ENCODE results near the gene HOXA1. TPM values are rescaled to one million over a fixed set of nuclear protein-coding genes. Genes with fewer than 3 reads are reported as not detected.
A peak's percentile ranks its signal among the peaks of the same experiment; 100 is the strongest.

HOXA1 gene
- total RNA-seq, 1 donor from 2014 or later = 0.77 TPM

DNA sequence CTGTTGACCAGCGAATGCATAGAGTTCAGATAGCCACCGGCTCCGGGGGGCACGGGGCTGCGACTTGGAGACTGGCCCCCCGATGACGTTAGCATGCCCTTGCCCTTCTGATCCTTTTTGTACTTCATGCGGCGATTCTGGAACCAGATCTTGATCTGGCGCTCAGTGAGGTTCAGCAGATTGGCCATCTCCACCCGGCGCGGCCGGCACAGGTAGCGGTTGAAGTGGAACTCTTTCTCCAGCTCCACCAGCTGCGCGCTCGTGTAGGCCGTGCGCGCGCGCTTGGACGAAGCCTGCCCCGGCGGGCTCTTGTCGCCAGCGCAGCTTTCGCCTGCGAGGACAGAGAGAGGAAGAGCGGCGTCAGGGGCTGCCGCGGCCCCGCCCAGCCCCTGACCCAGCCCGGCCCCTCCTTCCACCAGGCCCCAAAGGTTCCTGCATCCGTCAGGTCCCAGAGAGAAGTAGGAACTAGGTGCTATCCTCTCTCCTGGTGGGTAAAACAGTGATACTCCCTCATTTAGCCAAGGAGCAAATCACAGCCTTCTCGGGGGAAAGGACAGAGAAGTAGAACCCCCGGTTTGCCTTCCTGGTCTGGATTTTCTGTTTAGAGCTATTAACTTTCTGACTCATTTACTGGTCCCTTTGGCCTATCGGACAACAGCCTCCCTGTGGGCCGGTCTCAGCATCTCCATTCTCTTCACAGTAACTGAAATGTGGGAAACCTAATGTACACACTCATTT is 12.8 kb upstream of the HOXA1 start:
- intact Hi-C loops (cut with DNase I) = no loop called here
- peak overlapping the region; percentile 49 for H3K4me3 ChIP-seq
- H3K27me3 ChIP-seq (ENCODE audit: low read depth) = peaks cover 34% of the 10 kb centered on the region
- DNase-seq (peak; percentile 54), ATAC-seq (peak; percentile 51 to 73)
- H3K9me3 ChIP-seq = no peaks in the 10 kb centered on the region
- peaks cover 58% of the 10 kb centered on the region for H3K4me1 ChIP-seq
- H3K36me3 ChIP-seq = no peaks in the 10 kb centered on the region
- TF ChIP-seq, protein P1, sequence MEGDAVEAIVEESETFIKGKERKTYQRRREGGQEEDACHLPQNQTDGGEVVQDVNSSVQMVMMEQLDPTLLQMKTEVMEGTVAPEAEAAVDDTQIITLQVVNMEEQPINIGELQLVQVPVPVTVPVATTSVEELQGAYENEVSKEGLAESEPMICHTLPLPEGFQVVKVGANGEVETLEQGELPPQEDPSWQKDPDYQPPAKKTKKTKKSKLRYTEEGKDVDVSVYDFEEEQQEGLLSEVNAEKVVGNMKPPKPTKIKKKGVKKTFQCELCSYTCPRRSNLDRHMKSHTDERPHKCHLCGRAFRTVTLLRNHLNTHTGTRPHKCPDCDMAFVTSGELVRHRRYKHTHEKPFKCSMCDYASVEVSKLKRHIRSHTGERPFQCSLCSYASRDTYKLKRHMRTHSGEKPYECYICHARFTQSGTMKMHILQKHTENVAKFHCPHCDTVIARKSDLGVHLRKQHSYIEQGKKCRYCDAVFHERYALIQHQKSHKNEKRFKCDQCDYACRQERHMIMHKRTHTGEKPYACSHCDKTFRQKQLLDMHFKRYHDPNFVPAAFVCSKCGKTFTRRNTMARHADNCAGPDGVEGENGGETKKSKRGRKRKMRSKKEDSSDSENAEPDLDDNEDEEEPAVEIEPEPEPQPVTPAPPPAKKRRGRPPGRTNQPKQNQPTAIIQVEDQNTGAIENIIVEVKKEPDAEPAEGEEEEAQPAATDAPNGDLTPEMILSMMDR (IDR thresholded peaks at IDR 0.05) = peak; percentile 16
- H3K27ac ChIP-seq = peak overlapping the region; percentile 94

DNA sequence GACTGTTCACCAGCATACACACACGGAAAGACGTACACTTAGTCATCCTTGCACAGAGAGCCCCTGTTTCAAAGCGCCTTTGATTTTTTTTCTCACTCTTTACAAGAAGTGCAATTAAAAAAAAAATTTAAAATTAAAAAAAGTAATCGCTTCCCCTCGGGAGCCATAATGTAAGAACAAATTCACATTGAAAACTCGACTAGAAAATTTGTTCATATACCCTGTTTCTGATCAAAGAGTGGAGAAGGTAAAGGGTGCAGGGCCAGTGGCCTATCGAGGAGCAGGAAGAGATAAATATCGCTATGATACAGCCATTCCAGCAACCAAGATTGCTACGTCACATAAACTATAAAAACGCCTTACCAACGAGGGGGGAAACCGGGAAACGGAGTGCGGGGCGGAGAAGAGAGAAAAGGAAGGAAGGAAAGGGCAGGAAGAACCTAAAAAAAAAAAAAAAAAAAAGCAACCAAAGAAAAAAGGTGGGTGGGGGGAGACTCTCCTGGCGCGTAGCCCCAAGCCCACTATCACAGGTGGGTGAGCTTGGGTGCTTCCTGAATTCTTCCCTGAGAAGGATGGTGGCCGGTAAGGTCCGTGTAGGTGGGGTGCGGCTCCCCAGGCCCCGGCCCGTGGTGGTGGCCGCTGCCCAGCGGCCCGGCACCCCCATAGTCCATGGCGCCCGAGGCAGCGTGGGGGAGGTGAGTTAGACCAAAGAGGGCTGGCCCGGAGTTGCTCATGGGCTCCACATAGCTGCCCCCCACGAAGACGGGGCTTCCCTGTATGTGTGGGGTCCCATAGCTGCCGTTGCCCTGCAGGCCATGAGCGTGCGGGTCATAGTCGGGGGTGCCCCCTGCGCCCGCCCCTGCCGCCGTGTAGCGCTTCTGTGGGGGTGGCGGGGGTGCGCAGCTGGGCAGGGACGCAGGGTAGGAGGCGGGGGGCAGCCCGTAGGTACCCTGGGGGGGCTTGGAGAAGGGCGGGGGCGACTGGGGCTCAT is 11.9 kb upstream of the HOXA1 start:
- intact Hi-C loops (cut with DNase I) = no loop called here
- Histone ChIP-seq H3K36me3 (no peaks in the 10 kb centered on the region), H3K27me3 (ENCODE audit: low read depth) (peaks cover 43% of the 10 kb centered on the region), H3K27ac (peak overlapping the region; percentile 94), H3K4me3 (peak overlapping the region; percentile 49), H3K4me1 (peaks cover 57% of the 10 kb centered on the region), H3K9me3 (no peaks in the 10 kb centered on the region)
- ATAC-seq (peak; percentile 15 to 24), DNase-seq (no peak)
- TF ChIP-seq, protein P1 (IDR thresholded peaks at IDR 0.05) = no peak

DNA sequence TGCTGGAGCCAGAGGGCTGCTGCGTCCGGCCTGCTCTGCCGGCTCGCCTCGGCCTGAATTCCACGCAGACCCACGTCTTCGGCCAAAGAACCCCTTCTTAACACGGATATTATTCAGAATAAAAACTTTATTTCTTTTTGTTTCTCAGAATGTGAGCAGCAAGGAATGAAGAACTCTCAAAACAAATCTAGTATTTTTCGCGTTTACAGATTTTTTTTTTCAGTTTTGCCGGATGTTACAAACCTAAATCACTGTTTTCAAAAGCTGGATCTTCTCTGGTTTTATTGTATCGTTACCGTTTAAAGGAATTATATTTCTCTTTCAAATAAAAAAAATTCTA is 11.1 kb upstream of the HOXA1 start:
- Histone ChIP-seq H3K27me3 (ENCODE audit: low read depth) (peaks cover 48% of the 10 kb centered on the region), H3K36me3 (no peaks in the 10 kb centered on the region), H3K27ac (peak overlapping the region; percentile 94), H3K9me3 (no peaks in the 10 kb centered on the region), H3K4me3 (peak overlapping the region; percentile 49), H3K4me1 (peaks cover 49% of the 10 kb centered on the region)
- no peak for DNase-seq
- TF ChIP-seq, protein P1 (IDR thresholded peaks at IDR 0.05) = no peak
- intact Hi-C loops (cut with DNase I) = no loop called here
- ATAC-seq = no peak

DNA sequence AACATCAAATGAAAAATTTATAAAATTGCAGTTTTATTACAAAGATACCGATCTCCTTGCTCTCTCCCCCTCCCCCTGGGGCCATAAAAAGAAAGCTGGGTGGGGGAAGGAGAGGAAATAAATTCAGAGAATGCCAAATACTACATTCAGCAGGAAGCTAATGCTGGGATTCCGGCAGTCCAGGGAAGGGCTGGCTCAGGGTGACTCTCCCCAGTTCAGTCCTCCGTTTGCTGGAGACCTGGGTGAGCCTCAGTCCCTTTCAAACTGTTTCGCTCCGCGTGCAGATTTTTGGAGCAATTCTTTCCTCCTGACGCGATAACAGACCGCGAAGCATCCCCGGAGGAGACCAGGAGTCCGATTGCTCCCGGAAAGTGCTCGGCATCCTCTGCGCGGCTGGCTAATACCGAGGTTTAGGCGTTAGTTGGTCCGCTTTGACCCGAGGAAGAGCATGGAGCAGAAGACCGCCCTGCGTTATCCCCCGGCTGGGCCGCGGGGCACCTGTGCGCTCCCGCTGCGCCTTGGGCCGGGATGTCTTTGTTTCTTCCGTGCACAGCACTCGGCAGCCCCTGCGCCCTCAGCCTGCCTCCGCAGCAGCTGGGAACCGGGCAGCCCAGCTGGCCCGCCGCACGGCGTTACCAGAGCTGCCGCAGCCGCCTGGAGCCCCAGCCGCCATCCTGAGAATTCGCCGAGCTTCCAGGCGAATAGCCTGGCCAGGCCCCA is 10.5 kb upstream of the HOXA1 start:
- Histone ChIP-seq H3K27me3 (ENCODE audit: low read depth) (peaks cover 54% of the 10 kb centered on the region), H3K36me3 (peaks cover under 1% of the 10 kb centered on the region), H3K4me3 (peak overlapping the region; percentile 49), H3K9me3 (no peaks in the 10 kb centered on the region), H3K4me1 (peaks cover 44% of the 10 kb centered on the region), H3K27ac (peak overlapping the region; percentile 94)
- DNase-seq (no peak), ATAC-seq (no peak)
- intact Hi-C loops (cut with DNase I) = no loop called here
- TF ChIP-seq, protein P1 (IDR thresholded peaks at IDR 0.05) = no peak
